ENCODE data around the gene USP3. TPM values are rescaled to one million over a fixed set of nuclear protein-coding genes. Genes with fewer than 3 reads are reported as not detected.

USP3 gene, protein sequence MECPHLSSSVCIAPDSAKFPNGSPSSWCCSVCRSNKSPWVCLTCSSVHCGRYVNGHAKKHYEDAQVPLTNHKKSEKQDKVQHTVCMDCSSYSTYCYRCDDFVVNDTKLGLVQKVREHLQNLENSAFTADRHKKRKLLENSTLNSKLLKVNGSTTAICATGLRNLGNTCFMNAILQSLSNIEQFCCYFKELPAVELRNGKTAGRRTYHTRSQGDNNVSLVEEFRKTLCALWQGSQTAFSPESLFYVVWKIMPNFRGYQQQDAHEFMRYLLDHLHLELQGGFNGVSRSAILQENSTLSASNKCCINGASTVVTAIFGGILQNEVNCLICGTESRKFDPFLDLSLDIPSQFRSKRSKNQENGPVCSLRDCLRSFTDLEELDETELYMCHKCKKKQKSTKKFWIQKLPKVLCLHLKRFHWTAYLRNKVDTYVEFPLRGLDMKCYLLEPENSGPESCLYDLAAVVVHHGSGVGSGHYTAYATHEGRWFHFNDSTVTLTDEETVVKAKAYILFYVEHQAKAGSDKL
- 10 to 100 TPM; 62.7 to 70.8 TPM for total RNA-seq

DNA sequence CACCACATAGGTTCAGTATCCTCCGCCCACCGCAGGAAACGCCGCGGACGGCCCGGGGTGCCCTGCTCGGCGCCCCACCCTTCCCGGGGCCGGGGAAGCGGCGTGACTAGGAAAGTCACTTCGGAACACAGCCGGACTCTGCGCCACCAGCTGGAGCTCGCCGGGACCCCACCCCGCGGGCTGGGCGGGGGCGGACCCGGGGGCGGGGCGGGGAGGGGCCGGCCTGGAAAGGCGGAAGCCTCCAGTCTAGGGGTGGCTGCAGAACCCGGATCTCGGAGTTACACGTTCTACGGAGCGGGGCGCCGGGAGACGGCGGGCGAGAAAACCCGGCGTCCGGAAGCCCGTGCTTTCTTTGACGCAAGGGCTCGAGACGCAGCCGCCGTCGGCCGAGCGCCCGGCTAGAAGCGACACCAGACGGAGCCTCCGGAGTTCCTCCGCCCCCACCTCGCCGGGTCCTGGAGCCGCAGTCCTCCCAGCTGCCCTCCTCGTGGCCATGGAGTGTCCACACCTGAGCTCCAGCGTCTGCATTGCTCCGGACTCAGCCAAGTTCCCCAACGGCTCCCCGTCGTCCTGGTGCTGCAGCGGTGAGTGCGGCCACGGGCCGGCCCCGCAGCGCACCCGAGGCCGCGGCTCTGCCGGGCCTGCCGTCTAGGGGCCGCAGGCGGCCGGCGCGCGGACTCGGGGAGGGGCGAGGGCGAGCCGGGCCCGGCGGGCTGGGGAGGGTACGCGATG lies at the start of gene USP3:
TSS of gene USP3 (plus strand) at position 347 of the 732 bp plus-strand sequence. CDS start at position 494, 147 bp downstream.
- H3K9me3 Mint-ChIP-seq = peaks cover 3% of the 10 kb centered on the region
- peak within 1 kb of the TSS; percentile 98 for H3K4me3 Mint-ChIP-seq
- CTCF ChIA-PET = interaction anchor here (0.8 to 4.7 kb wide), 15 partner anchors 9 to 563 kb away, joined by 3 to 31 read pairs (median 5); no protein-coding TSS in a partner anchor
- peak; percentile 92 for DNase-seq
- peaks cover 17% of the 10 kb centered on the region for H3K36me3 Mint-ChIP-seq (ENCODE audit: low read depth)
- H3K4me1 Mint-ChIP-seq = peaks cover 74% of the 10 kb centered on the region
- POLR2A ChIA-PET = interaction anchor here (0.5 to 1.1 kb wide), 5 partner anchors 29 to 589 kb away, joined by 3 to 6 read pairs (median 4); partner anchors contain the start of gene CIAO2A
- H3K27me3 Mint-ChIP-seq = no peaks in the 10 kb centered on the region
- peak within 1 kb of the TSS; percentile 96 for H3K27ac Mint-ChIP-seq

DNA sequence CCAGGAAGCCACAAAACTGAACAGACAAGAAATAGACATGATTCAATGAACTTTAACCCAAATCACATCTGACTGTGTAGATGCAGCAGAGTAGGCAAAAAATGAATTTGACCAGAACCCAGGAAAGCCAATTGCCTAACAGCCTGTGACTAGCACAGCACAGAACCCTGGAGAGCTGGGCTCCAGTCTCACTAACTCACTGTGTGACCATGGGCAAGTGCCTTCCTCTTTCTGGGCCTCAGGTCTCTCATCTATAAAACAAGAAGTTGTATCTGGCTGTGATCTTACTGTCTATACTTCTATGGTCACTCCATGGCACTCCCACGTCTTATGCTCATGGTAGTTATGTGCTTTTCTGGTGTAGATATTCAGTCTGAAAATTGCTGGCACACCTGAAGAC lies 48.1 kb upstream of the USP3 start:
- no peak overlapping the region for H3K4me3 Mint-ChIP-seq
- H3K27me3 Mint-ChIP-seq = peaks cover 3% of the 10 kb centered on the region
- no peaks in the 10 kb centered on the region for H3K36me3 Mint-ChIP-seq (ENCODE audit: low read depth)
- CTCF ChIA-PET = no interaction called here
- peaks cover 2% of the 10 kb centered on the region for H3K9me3 Mint-ChIP-seq
- no peak for DNase-seq
- POLR2A ChIA-PET = no interaction called here
- peaks cover 12% of the 10 kb centered on the region for H3K4me1 Mint-ChIP-seq
- no peak overlapping the region for H3K27ac Mint-ChIP-seq

DNA sequence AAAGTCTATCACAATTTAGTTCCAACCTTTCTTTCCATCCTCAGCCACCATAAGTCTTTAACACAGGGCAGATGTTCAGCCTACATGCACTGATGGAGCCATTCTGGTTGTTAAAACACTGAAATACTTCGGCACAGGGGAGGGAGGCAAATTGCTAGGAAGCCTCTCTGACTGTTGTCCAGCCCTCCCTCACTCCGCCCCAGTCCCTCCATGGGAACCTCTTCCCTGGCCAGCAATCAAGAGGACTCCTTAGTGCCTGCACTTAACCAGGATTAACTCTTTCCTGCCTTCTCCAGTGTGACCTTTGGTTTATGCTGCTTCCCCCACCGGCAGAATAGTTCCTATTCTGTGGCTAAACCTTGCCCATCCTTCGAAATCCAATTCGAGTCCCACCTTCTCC lies 47.0 kb upstream of the USP3 start:
- CTCF ChIA-PET = no interaction called here
- no peak for DNase-seq
- POLR2A ChIA-PET = interaction anchor here (0.6 kb wide), 1 partner anchor 610 kb away, joined by 4 read pairs; no protein-coding TSS in a partner anchor
- Mint-ChIP-seq H3K36me3 (ENCODE audit: low read depth) (no peaks in the 10 kb centered on the region), H3K9me3 (peaks cover 2% of the 10 kb centered on the region), H3K27ac (no peak overlapping the region), H3K27me3 (peaks cover 3% of the 10 kb centered on the region), H3K4me3 (no peak overlapping the region), H3K4me1 (peaks cover 12% of the 10 kb centered on the region)

DNA sequence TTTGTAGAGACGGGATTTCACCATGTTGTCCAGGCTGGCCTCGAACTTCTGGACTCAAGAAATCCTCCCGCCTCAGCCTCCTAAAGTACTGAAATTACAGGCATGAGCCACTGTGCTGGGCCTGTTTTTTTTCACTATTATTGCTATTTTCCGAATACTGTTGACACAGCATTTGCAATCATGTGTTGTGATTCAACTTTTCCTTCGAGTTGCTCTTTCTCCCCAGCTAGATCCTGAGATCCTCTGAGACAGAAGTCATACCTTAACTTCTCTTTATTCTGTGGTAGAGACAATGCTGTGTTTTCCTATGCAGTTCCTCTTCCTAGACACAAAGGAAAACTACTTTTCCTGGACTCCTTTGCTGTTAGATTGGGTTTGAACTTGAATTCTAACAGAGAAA lies 46.4 kb upstream of the USP3 start:
- H3K27ac Mint-ChIP-seq = no peak overlapping the region
- POLR2A ChIA-PET = no interaction called here

DNA sequence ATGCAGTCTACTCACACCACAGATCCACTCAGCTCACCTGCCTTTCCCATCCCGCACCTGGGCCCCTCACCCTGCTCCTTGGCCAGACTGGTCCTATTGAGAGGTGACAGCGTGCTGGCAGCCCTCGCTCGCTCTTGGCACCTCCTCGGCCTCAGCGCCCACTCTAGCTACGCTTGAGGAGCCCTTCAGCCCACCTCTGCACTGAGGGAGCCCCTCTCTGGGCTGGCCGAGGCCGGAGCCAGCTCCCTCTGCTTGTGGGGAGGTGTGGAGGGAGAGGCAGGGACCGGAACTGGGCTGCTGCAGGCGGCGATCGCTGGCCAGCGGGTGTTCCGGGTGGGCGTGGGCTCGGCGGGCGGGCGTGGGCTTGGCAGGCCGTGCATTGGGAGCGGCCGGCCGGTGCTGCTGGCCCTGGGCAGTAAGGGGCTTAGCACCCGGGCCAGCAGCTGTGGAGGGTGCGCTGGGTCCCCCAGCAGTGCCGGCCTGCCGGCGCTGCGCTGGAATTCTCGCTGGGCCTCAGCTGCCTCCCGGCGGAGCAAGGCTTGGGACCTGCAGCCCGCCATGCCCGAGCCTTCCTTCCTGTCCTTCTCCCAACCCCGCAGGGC lies 45.5 kb upstream of the USP3 start:
- H3K4me3 Mint-ChIP-seq = no peak overlapping the region
- H3K27me3 Mint-ChIP-seq = peaks cover 7% of the 10 kb centered on the region
- peaks cover 2% of the 10 kb centered on the region for H3K9me3 Mint-ChIP-seq
- H3K36me3 Mint-ChIP-seq (ENCODE audit: low read depth) = no peaks in the 10 kb centered on the region
- no peaks in the 10 kb centered on the region for H3K4me1 Mint-ChIP-seq
- ChIA-PET POLR2A (no interaction called here), CTCF (interaction anchor here (1.1 to 1.4 kb wide), 2 partner anchors 13 to 14 kb away, joined by 3 to 4 read pairs; no protein-coding TSS in a partner anchor)
- H3K27ac Mint-ChIP-seq = no peak overlapping the region
- DNase-seq = no peak

More for the DNA sequence above, 46.4 kb upstream of the USP3 start:
- H3K4me3 Mint-ChIP-seq = no peak overlapping the region
- DNase-seq = no peak
- H3K36me3 Mint-ChIP-seq (ENCODE audit: low read depth) = no peaks in the 10 kb centered on the region
- peaks cover 3% of the 10 kb centered on the region for H3K27me3 Mint-ChIP-seq
- H3K9me3 Mint-ChIP-seq = peaks cover 2% of the 10 kb centered on the region
- H3K4me1 Mint-ChIP-seq = peaks cover 7% of the 10 kb centered on the region
- CTCF ChIA-PET = interaction anchor here (1.1 kb wide), 1 partner anchor 13 kb away, joined by 3 read pairs; no protein-coding TSS in a partner anchor

DNA sequence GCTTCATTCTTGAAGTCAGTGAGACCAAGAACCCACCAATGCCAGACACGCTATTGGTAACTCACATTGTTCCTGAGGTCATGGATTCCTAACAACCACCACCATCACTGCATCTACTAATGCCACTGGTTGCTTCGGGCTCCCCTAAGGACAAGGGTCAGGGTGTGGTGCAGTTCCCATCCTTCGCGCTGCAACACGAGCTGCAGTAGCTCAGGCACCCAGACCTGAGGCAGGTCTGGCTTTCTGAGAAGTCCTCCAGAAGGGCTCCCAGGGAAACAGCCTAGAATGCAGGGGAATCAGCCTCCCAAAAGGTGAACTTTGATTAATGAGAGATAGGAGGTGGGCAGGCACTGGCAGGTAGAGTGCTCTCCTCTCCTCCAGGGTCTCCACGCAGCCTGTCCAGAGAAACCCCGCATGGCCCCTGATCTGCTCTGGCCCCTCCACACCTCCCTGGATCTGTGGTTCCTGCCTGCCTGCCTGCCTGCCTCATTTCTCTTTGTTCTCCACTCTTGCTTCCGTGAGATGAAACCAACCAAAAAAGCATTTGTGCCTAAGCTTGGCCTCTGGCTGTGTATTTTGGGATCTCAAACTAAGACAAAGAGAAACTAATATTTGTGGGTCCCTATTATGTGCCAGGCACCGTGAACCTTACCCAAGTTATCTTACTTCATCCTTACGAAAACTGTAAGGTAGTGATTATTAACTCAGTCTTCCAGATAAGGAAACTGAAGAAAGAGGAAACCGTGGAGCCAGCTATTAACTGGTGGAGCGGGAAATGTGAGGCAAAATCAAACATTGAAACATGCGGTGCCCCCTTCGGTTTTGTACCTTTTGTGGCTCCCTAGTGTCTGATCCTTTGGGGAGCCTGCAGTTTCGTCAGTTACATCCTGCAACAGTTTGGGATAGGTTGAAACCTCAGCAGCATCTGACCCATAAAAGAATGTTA lies 43.9 kb upstream of the USP3 start:
- Mint-ChIP-seq H3K27me3 (peaks cover 7% of the 10 kb centered on the region), H3K4me3 (no peak overlapping the region), H3K9me3 (peaks cover 2% of the 10 kb centered on the region), H3K36me3 (ENCODE audit: low read depth) (no peaks in the 10 kb centered on the region), H3K27ac (no peak overlapping the region), H3K4me1 (no peaks in the 10 kb centered on the region)
- DNase-seq = no peak
- ChIA-PET CTCF (no interaction called here), POLR2A (no interaction called here)

DNA sequence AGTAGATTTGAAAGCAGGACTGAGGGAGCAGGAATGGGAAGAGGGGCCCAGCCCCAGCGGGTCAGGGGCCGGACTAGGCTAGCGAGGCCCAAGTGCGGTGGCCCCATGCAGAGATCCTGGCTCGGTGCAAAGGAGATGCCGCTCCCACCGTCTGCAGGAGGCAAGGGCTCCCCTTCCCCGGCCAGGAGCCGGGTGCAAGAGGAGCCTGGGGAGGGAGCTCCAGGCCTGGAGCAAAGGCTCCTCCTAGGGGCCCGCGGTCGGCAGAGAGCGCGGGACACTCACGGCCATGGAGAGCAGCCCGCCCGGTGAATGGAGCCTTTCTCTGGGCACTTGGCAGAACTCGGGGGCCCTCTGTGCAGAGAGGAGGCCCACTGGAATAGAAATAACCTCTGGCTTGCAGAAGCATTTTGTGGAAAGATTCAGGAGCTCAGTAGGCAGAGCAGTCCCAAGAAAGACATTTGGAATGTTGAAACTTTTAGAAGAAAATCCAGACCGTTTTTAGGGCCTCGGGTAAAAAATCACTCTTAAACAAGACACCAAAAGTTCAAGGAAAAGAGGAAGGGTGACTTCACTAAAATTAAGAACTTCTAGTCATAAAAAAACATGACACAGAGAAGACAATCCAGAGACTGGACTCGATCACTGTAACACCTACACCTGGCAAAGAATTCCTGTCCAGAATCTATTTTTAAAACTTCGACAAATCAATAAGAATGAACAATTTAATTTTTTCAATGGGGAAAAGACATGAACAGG lies 43.0 kb upstream of the USP3 start:
- DNase-seq = no peak
- peaks cover 2% of the 10 kb centered on the region for H3K9me3 Mint-ChIP-seq
- CTCF ChIA-PET = interaction anchor here (0.5 to 1.7 kb wide), 2 partner anchors 72 to 139 kb away, joined by 3 to 6 read pairs; no protein-coding TSS in a partner anchor
- H3K4me1 Mint-ChIP-seq = peaks cover 2% of the 10 kb centered on the region
- H3K36me3 Mint-ChIP-seq (ENCODE audit: low read depth) = no peaks in the 10 kb centered on the region
- no peak overlapping the region for H3K4me3 Mint-ChIP-seq
- no peak overlapping the region for H3K27ac Mint-ChIP-seq
- POLR2A ChIA-PET = no interaction called here
- peaks cover 7% of the 10 kb centered on the region for H3K27me3 Mint-ChIP-seq

DNA sequence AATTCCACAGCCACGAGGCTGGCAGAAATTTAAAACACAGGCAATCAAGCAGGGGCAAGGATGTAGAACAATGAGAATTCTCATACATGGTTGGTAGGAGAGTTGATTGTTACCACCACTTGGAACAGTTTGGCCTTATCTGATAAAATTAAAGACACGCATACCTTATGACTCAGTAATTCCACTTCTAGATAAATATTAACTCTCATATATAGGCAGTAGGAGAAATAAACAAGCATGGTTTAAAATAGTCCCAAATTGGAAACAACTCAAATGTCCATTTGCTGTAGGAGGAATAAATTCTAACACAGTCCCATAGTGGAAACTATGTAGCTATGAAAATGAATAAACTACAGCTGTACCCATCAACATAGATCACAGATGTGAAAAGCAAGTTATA lies 42.3 kb upstream of the USP3 start:
- Mint-ChIP-seq H3K27me3 (peaks cover 8% of the 10 kb centered on the region), H3K4me1 (peaks cover 9% of the 10 kb centered on the region), H3K36me3 (ENCODE audit: low read depth) (no peaks in the 10 kb centered on the region), H3K9me3 (peaks cover 2% of the 10 kb centered on the region), H3K4me3 (no peak overlapping the region), H3K27ac (no peak overlapping the region)
- ChIA-PET POLR2A (no interaction called here), CTCF (interaction anchor here (0.5 to 1.7 kb wide), 2 partner anchors 73 to 138 kb away, joined by 3 to 6 read pairs; no protein-coding TSS in a partner anchor)
- DNase-seq = no peak

DNA sequence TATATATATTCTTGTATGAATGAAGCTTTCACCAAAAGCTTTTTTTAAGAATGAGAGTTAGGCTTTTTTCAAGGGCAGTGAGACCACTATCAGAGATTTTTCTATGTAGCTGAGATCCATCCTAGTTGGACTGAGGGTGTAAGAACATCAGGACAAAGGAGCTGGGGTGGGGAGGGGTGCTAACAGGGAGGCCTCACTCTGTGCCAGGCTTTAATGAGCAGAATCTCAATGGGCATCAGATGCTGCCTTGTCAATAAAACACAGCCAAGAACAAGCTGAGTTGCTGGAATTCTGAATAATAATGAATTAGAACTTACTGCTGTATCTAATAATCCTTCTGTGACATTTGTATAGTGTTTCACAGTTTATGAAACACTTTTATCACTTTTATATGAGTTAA lies 41.4 kb upstream of the USP3 start:
- ChIA-PET CTCF (interaction anchor here (0.9 to 1.7 kb wide), 2 partner anchors 24 to 137 kb away, joined by 3 to 6 read pairs; no protein-coding TSS in a partner anchor), POLR2A (no interaction called here)
- Mint-ChIP-seq H3K36me3 (ENCODE audit: low read depth) (no peaks in the 10 kb centered on the region), H3K9me3 (peaks cover 2% of the 10 kb centered on the region), H3K27me3 (peaks cover 7% of the 10 kb centered on the region), H3K4me3 (no peak overlapping the region), H3K4me1 (peaks cover 12% of the 10 kb centered on the region), H3K27ac (no peak overlapping the region)
- no peak for DNase-seq

DNA sequence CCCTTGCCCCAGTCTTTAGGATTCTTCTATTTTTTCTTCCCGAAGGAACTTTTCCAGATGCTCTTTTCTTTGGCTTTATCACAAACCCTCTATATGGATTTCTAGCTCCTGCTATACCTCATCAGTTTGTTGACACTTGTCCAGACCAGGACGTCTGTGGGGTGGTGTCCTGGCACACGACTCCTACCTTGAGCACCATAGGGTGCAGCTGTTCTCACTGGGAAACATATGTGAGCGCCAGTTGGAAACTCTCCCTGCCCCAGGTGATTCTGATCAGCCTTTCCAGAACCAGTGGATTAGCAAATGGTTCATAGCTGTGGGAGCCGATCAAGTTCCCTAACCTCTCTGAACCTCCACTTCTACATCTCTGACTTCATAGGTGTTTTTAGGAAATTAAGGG lies 40.6 kb upstream of the USP3 start:
- no peak overlapping the region for H3K27ac Mint-ChIP-seq

DNA sequence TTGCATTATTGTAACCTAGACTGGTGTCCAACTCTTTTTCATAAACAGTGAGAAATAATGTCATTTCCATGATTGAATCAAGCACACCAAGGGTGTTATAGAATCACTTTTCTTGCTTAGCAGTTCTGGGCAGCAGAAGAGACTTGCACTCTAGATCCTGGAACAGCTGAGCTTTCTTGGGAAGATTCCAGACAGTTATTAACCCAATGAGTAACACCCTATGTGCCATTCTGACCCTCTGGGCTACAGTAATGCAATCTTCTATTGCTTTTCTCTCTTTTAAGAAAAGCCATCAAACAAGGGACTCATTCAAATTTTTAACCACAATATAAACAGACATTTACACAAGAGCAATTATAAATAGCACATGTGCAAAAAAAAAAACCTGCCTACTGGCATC lies 39.3 kb upstream of the USP3 start:
- H3K4me1 Mint-ChIP-seq = peaks cover 17% of the 10 kb centered on the region
- POLR2A ChIA-PET = no interaction called here
- CTCF ChIA-PET = interaction anchor here (0.9 kb wide), 1 partner anchor 39 kb away, joined by 3 read pairs; no protein-coding TSS in a partner anchor

More for the DNA sequence above, 40.6 kb upstream of the USP3 start:
- POLR2A ChIA-PET = no interaction called here
- Mint-ChIP-seq H3K36me3 (ENCODE audit: low read depth) (no peaks in the 10 kb centered on the region), H3K4me1 (peaks cover 12% of the 10 kb centered on the region), H3K27me3 (peaks cover 7% of the 10 kb centered on the region), H3K4me3 (no peak overlapping the region), H3K9me3 (no peaks in the 10 kb centered on the region)
- CTCF ChIA-PET = no interaction called here
- DNase-seq = no peak

More for the DNA sequence above, 39.3 kb upstream of the USP3 start:
- DNase-seq = no peak
- Mint-ChIP-seq H3K27me3 (peaks cover 7% of the 10 kb centered on the region), H3K27ac (no peak overlapping the region), H3K9me3 (no peaks in the 10 kb centered on the region), H3K36me3 (ENCODE audit: low read depth) (no peaks in the 10 kb centered on the region), H3K4me3 (no peak overlapping the region)
